Measurements from ENCODE around the gene GOLGA6L7. TPM values are rescaled to one million over a fixed set of nuclear protein-coding genes. Genes with fewer than 3 reads are reported as not detected.

GOLGA6L7 gene
- total RNA-seq, 1 experiment from 2014 or later = not detected

DNA sequence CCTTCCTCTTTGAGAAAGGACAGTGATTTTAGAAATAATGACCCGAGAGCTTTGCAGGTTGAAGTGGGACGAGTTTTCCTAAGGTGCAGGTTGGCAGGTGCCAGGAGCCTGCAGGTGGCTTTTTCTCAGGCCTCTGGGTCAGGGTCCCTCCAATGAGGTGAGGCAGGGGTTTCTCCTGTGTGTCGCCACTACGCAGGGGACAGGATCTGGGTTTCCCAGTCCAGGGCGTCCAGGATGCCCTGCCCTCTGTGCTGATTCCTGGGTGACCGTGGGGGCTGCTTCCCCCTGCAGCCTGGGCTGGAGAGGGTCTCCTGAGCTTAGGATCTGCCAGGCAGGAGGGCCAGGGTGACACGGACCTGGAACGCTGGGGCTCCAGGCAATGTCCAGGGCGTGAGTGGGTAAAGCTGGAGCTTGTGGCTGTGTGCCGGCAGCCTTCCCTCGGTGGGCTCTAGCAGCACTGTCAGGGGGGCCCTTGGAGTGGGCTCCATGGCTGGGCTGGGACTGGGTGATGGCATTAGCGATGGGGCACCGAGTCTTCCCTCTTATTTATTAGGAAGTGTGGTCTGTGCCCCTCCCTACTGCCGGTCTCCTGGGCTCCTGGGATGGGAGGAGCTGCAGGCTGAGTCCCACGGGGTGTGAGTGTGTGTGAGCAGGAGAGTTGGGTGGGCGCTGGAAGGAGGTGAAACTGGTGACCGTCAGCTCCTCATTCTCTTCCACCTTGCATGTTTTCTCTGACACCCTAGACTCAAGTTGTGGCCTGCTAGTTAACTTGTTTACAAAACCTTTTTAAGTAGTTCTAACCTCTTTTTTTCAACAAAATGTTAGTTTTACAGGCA is 39.1 kb upstream of the GOLGA6L7 start:
- Histone ChIP-seq H3K9me3 (ENCODE audit: insufficient read depth, low read depth) (no peaks in the 10 kb centered on the region), H3K4me3 (no peak overlapping the region), H3K36me3 (ENCODE audit: low read depth) (no peaks in the 10 kb centered on the region), H3K79me2 (ENCODE audit: low read depth) (no peaks in the 10 kb centered on the region), H4K20me1 (ENCODE audit: insufficient read depth) (no peaks in the 10 kb centered on the region), H3K27ac (no peak overlapping the region), H3F3A (ENCODE audit: insufficient read depth, low read depth) (no peaks in the 10 kb centered on the region), H3K4me2 (no peak overlapping the region), H3K4me1 (replicated peaks; ENCODE audit: insufficient read depth) (no peaks in the 10 kb centered on the region), H2AFZ (no peak overlapping the region), H3K9me2 (ENCODE audit: insufficient read depth) (no peaks in the 10 kb centered on the region), H3K27me3 (ENCODE audit: insufficient read depth, low read depth) (peaks cover 12% of the 10 kb centered on the region; the same call in 1 of the 2 replicates)
- POLR2A ChIA-PET (ENCODE audit: unreplicated experiment) = no interaction called here
- no peak for DNase-seq
- no TSS peak for BruUV-seq (replicated peaks)
- TF ChIP-seq EZH2 (IDR thresholded peaks at IDR 0.05; ENCODE audit: low read depth) (no peak), CTCF (conservative IDR thresholded peaks at IDR 0.05) (no peak)
- CTCF ChIA-PET = no interaction called here
- intact Hi-C loops (cut with micrococcal nuclease; ENCODE audit: unreplicated experiment) = no loop called here

DNA sequence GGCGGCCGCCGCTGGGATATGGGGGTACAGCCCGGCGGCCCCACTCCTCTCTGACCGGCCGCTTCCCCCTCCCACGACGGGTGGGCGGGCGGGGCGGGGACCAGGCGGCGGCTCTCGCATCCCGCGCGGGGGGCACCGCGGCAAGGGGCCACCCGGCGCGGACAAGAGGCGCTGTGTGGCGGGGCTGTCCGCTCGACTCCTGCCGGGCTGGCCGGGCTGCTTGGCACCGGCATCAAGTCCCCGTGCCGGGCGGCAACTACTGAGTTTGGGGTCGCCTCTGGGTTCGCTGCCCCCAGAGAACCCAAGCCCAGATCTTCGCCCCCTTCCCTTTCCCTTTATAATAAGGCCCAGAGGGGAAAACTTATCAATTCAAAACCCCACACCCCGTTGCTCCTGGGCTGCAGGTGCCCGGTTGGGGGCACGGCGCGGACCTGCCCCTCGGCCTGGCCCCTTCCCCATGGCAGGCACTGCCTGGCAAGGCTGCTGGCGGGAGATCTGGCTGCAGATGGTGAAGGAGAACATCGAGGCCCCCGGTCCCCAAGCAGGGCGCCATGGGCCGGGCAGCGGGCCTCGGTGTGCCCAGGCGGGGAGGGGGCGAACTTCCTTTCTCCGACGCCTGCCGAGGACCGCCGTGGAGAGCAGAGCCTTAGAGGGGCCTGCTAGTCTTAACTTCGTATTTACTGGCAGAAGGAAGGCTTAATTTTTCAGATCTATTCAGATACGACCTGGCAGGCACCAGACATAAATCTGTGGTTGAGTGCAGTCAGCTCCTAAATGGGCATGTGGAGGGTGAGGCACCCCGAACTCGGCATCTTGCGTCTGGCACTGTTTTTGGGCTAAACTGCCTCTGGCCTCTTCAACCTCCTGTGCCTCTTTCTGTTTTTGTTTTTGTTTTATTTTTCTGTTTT is 38.2 kb upstream of the GOLGA6L7 start:
- Histone ChIP-seq H3K9me3 (ENCODE audit: insufficient read depth, low read depth) (no peaks in the 10 kb centered on the region), H3K36me3 (ENCODE audit: low read depth) (no peaks in the 10 kb centered on the region), H3K27me3 (ENCODE audit: insufficient read depth, low read depth) (peaks cover 12% of the 10 kb centered on the region; the same call in 1 of the 2 replicates), H3K27ac (no peak overlapping the region), H3K4me2 (no peak overlapping the region), H4K20me1 (ENCODE audit: insufficient read depth) (no peaks in the 10 kb centered on the region), H3F3A (ENCODE audit: insufficient read depth, low read depth) (no peaks in the 10 kb centered on the region), H3K9me2 (ENCODE audit: insufficient read depth) (no peaks in the 10 kb centered on the region), H3K4me1 (replicated peaks; ENCODE audit: insufficient read depth) (no peaks in the 10 kb centered on the region), H2AFZ (no peak overlapping the region), H3K79me2 (ENCODE audit: low read depth) (no peaks in the 10 kb centered on the region), H3K4me3 (no peak overlapping the region)
- no TSS peak for BruUV-seq (replicated peaks)
- DNase-seq = no peak
- TF ChIP-seq CTCF (conservative IDR thresholded peaks at IDR 0.05) (no peak), EZH2 (IDR thresholded peaks at IDR 0.05; ENCODE audit: low read depth) (no peak)
- ChIA-PET POLR2A (ENCODE audit: unreplicated experiment) (no interaction called here), CTCF (no interaction called here)
- intact Hi-C loops (cut with micrococcal nuclease; ENCODE audit: unreplicated experiment) = no loop called here

- no peak within 1 kb of the TSS for H2AFZ ChIP-seq
- H3K27me3 ChIP-seq (ENCODE audit: insufficient read depth, low read depth) = peaks cover 18% of the 10 kb centered on the region; the same call in 1 of the 2 replicates
- no TSS peak for BruUV-seq (replicated peaks)
- no peaks in the 10 kb centered on the region for H3F3A ChIP-seq (ENCODE audit: insufficient read depth, low read depth)
- no peak for DNase-seq
- H3K79me2 ChIP-seq (ENCODE audit: low read depth) = no peaks in the 10 kb centered on the region
- no peaks in the 10 kb centered on the region for H4K20me1 ChIP-seq (ENCODE audit: insufficient read depth)
- POLR2A ChIA-PET (ENCODE audit: unreplicated experiment) = no interaction called here
- no peaks in the 10 kb centered on the region for H3K4me1 ChIP-seq (replicated peaks; ENCODE audit: insufficient read depth)
- CTCF ChIA-PET = no interaction called here
- intact Hi-C loops (cut with micrococcal nuclease; ENCODE audit: unreplicated experiment) = no loop called here
- H3K9me3 ChIP-seq (ENCODE audit: insufficient read depth, low read depth) = no peaks in the 10 kb centered on the region
- H3K4me3 ChIP-seq = no peak within 1 kb of the TSS
- no peak for TF ChIP-seq EZH2 (IDR thresholded peaks at IDR 0.05; ENCODE audit: low read depth)
- no peak for TF ChIP-seq CTCF (conservative IDR thresholded peaks at IDR 0.05)
- H3K9me2 ChIP-seq (ENCODE audit: insufficient read depth) = no peaks in the 10 kb centered on the region
- H3K36me3 ChIP-seq (ENCODE audit: low read depth) = no peaks in the 10 kb centered on the region
- no peak within 1 kb of the TSS for H3K27ac ChIP-seq
- no peak within 1 kb of the TSS for H3K4me2 ChIP-seq
These were observed 37.4 kb upstream of the GOLGA6L7 start, which contains the start of gene APBA2 for GRCh38 chr15:28885630-28886430. TSS of gene APBA2 (plus strand) at chr15:28885974. CDS start at chr15:29053885, 167,911 bp downstream.

Data from PC-9 (cell line).